NCI-H1930 (cell line): ENCODE data around the gene TNFAIP3.
"Not testable (repeated sequence)": the region's sequence is repeated elsewhere in the genome, so short reads cannot be mapped to it uniquely, and the experiment has no call there.

Source experiments
- DNase-seq, 2 experiments: peaks; one replicate each; lab custom pipeline; 2025; lab: John Stamatoyannopoulos, UW

Gene TNFAIP3

GRCh38 chr6:137866914-137867684 lies at the start of gene TNFAIP3:
TNFAIP3 (plus strand) TSS chr6:137867259; CDS start chr6:137871228, 3,969 bp downstream.
- DNase-seq: peak; percentile 68 to 89

GRCh38 chr6:137818440-137818839 lies 48.6 kb upstream of the TNFAIP3 start:
- no peak for DNase-seq

DNA sequence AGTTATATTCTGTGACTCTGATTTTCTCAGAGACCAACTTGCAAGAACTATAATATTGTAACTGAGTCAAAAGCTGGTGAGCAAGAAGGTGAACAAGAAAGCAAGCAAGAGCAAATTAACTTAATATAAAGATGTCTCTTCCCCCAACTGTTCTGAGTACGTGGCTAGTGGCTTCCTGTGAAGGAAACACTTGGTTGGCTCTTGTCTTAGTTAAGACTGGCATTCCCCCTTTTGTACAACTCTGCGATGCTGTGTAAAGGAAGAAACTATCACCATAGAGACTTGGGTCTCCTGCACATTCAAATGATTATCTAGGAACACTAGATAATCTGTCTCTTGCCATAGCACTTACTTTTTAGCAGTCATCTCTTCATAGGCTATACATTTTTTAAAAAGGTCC lies 47.3 kb upstream of the TNFAIP3 start:
- DNase-seq: no peak

- DNase-seq: no peak
Observed at GRCh38 chr6:137820425-137820824, 46.6 kb upstream of the TNFAIP3 start.

DNA sequence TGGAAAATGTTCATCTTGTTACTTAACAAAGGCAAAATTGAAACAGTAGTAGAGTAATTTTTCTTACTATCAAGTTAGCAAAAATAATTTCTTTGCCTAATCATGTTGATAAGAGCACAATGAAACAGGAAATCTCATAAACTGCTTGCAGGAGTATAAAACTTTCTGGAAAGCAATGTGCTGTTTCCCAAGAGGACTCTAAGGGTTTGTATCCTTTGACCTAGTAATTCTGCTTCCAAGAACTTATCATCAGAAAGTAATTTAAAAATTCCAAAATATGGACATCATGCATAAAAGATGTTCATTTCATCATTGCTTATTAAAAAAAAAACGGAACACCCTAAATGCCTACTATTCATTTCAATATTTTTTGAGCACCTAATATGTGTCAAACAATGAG lies 46.1 kb upstream of the TNFAIP3 start:
- no peak for DNase-seq

DNA sequence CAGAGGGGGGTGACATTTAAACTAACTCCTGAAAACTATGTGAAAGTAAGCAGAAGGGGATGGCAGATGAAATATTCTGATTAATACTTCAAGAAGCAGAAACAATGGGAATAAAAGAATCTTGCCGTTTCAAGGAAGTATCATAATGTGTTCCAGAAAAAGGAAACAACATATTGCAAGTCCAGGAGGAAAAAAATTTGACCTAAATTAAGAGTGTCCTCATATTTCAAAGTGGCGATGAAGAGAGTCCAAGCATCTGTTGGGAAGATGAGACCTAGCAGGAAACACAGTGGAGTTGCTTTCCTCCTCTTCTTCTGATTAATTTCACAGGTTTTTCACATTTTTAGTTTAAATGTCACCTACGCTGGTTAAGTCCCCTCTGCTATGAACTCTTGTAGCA lies 45.6 kb upstream of the TNFAIP3 start:
- DNase-seq: no peak

GRCh38 chr6:137823826-137824555 lies 43.1 kb upstream of the TNFAIP3 start:
- no peak for DNase-seq

- no peak for DNase-seq
Observed at GRCh38 chr6:137824556-137824879, 42.5 kb upstream of the TNFAIP3 start.

DNA sequence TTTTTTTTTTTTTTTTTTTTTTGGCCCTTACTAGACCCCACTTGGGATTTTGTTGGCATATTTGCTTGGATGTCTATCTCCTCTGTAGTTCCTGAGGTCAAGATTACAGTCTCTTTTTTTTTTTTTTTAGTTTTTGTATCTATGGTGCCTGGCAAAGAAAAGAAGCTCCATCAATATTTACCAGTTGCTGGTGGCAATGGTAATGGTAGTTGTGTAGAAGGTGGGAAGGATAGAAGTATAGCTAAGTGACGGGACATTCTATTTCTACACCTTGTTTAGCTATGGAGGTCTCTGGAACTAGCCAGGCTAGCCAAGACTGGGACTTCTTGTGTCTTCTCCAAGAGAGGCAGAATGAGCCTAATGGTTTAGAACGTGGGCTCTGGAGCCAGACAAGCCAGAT lies 42.2 kb upstream of the TNFAIP3 start:
- no peak for DNase-seq

DNA sequence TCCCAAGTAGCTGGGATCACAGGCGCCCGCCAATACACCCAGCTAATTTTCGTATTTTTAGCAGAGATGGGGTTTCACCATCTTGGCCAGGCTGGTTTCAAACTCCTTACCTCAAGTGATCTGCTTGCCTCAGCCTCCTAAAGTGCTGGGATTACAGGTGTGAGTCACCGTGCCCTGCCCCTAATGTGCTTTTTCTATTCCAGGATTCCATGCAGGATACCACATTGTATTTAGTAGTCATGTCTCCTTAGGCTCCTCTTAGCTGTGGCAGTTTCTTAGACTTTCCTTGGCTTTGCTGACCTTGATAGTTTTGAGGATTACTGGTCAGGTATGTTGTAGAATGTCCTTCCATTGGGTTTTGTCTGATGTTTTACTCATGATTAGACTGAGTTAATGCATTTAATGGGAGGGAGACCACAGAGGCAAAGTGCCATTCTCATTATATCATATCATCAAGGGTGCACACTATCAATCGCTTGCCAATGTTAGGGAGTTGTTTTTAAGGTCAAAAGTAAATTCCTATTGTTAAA lies 39.6 kb upstream of the TNFAIP3 start:
- DNase-seq: no peak

DNA sequence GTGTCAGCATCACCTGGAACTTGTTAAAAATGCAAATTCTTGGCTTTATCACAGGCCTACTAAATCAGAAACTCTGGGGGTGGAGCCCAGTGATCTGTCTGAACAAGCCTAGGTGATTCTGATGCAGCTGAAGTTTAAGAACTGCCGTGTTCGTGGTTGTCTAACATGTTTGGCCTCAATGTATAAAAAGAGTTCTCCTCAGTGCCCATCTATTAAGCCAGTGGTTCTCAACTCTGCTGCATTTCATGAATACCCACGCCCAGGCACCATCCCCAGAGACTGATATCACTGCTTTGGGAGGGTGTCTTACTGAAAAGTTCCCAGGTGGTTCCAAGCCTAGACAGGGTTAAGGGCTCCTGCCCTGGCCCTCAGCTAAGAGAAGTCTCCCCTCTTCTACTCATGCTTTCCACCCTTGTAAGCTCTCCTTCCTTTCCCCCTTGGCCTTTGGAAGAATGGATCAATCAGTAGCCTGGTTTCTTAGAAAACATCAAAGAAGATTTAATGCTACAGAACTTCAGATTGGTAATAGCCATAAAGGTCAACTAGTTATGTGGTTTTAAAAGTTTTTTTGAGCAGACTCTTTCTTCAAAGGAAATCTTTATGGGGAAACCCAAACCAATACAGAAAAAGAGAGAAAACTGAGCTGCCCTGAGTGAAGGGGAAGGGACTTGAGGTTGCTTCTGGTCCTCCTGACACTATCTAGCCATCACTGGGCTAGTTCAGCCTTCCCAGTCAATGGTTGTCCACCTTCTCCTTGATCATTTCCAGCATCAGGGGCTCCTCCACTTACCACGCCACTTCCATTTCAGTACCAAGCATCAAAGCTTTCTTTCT lies 38.9 kb upstream of the TNFAIP3 start:
- no peak for DNase-seq

DNA sequence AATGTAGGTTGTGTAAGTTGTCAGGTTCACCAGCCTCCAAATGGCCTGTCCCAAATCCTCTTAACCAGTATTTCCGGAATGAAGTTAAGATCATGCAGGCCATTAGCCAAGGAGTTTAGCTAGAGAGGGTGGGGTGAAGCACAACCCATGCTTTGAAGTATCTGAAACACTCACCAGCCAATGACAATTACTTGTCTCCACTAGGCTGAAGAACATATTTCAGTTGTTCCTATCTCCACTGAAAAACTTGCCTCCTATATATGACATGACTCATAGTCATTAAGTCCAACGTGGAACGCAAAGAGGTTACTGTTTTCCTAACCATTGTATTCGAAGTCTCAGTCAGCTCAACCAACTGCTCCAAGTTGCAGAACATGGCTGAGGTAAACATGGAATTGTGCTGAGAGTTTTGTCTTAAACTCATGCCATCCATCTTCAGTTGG lies 37.4 kb upstream of the TNFAIP3 start:
- no peak for DNase-seq

DNA sequence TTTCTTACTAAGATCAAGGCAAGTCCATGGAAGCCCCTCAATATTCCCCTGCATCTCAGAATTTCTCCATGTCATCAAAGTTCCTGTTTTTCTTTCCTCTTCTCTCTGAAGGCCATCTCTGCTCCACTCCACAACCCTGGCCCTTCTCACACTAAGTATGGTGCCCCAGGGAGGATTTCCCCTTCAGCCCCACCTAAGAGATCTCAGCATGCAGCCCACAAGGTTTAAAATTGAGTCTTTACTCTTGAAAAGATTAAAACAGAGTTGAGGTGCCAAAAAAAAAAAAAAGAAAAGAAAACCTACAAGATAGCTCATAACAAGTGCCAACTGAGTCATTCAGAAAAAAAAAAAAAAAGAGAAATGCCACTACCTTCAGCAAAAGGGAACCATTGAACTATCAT lies 36.5 kb upstream of the TNFAIP3 start:
- no peak for DNase-seq

GRCh38 chr6:137832110-137832509 lies 34.9 kb upstream of the TNFAIP3 start:
- DNase-seq: no peak

DNA sequence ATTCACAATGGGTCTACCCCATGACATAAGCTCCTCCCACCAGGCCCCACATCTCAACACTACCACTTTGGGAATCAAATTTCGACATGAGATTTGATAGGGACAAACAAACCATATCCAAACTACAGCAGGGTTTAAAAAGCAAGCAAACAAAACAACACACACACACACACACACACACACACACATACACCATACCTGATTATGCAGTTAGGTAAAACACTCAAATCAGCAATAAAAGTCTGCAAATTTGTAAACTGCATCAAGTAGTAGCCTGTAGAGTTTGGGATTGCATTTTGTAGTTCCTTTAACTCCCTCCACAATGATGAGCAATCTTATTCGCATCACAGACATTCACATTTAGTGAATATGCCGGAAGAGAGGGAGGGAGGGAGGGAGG lies 32.6 kb upstream of the TNFAIP3 start:
- no peak for DNase-seq

DNA sequence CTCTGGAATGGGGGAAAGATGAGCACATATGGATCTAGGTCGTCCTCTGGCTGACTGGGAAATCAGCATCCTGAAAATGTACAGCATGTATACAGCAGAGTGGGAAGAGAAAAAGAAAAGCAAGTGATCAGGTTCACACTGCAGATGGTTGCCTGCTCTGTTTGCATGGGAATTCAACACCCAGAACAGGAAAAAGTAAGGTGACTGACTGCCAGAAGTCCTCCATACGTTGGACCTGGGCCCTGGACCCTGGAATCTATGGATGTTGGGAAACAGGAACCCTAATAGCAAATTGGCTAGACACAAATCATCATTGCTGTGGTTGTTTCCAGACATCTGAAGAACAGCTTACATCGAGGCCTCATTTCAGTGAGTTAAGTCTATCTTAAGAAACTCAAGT lies 30.3 kb upstream of the TNFAIP3 start:
- DNase-seq: no peak

DNA sequence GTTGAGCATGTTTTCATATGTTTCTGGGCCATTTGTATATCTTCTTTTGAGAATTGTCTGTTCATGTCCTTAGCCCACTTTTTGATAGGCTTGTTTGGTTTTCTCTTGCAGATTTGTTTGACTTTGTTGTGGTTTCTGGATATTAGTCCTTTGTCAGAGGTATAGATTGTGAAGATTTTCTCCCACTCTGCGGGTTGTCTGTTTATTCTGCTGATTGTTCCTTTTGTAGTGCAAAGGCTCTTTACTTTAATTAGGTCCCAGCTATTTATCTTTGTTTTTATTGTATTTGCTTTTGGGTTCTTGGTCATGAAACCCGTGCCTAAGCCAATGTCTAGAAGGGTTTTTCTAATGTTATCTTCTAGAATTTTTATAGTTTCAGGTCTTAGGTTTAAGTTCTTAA lies 29.0 kb upstream of the TNFAIP3 start:
- DNase-seq: not testable (repeated sequence)

DNA sequence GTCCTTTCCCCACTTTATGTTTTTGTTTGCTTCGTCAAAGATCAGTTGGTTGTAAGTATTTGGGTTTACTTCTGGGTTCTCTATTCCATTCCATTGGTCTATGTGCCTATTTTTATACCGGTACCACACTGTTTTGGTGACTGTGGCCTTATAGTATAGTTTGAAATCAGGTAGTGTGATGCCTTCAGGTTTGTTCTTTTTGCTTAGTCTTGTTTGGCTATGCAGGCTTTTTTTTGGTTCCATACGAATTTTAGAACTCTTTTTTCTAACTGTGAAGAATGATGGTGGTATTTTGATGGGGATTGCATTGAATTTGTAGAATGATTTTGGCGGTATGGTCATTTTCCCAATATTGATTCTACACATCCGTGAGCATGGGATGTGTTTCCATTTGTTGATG lies 28.5 kb upstream of the TNFAIP3 start:
- DNase-seq: not testable (repeated sequence)

- DNase-seq: no peak
Observed at GRCh38 chr6:137839076-137839475, 28.0 kb upstream of the TNFAIP3 start.

DNA sequence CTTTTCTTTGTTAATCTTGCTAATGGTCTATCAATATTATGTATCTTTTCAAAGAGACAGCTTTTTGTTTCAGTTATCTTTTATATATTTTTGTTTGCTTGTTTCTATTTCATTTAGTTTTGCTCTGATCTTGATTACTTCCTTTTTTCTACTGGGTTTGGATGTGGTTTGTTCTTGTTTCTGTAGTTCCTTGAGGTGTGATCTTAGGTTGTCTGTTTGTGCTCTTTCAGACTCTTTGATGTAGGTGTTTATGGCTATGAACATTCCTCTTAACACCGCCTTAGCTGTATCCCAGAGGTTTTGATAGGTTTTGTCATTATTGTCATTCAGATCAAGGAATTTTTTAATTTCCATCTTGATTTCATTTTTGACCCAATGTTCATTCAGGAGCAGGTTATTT lies 26.8 kb upstream of the TNFAIP3 start:
- DNase-seq: no peak

DNA sequence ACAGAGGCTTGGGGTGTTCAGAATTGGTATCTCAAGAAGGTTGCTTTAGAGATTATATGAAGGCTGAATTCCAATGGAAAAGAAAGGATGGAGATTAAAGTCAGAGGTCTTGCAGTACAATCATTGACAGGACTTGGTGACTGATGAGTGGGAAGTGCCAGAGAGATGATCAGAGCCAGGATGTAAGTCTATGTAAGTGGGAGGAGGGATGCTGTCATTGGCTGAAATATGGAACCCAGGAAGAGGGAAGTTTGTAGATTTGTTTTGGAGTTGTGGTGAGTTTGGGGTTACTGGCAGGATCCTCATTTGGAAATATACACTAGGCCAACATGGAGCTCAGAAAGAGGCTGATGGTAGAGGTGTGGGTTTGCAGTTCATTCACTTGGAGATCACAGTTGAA lies 23.8 kb upstream of the TNFAIP3 start:
- DNase-seq: no peak

DNA sequence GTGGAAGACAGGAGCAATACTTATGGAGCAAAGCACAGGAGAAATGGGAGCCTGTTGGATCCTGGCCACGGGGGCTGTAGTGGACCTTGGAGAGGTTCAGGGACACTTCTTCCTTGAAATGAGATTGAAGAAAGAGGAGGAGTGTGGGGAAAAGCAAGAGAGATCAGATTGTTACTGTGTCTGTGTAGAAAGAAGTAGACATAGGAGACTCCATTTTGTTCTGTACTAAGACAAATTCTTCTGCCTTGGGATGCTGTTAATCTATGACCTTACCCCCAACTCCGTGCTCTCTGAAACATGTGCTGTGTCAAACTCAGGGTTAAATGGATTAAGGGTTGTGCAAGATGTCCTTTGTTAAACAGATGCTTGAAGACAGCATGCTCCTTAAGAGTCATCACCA lies 22.7 kb upstream of the TNFAIP3 start:
- not testable (repeated sequence) for DNase-seq
